Esophagus squamous epithelium (tissue), 5 donors: Measurements from ENCODE around the gene CSNK2A3. TPM values are rescaled to one million over a fixed set of nuclear protein-coding genes. Genes with fewer than 3 reads are reported as not detected.

Experiments used
- DNase-seq: peaks from one replicate; lab custom pipeline; 2025; lab: John Stamatoyannopoulos, UW
- H3K27ac ChIP-seq, 4 donors: fragments of 200-600 bp; sonication (generic); one replicate each; pipeline ENCODE4 v1.5.1; 2016 to 2019; ENCODE audit warnings: mild to moderate bottlenecking in 1 of 4
- H3K27me3 ChIP-seq, 4 donors: fragments of 200-600 bp; sonication (generic); 1 replicate in 3 of 4; 2 replicates in 1 of 4; pipeline versions ENCODE4 v1.5.1 to v1.6.0; 2017 to 2021; ENCODE audit warnings: antibody characterized with exemption in 1 of 4
- H3K36me3 ChIP-seq, 3 donors: fragments of 200-600 bp; sonication (generic); one replicate each; pipeline ENCODE4 v1.5.1; 2016 to 2019
- H3K4me1 ChIP-seq, 3 donors: fragments of 200-600 bp; sonication (generic); one replicate each; pipeline ENCODE4 v1.5.1; 2017 to 2019
- H3K4me3 ChIP-seq, 4 donors: fragments of 200-600 bp; sonication (generic); 1 replicate in 3 of 4; 2 replicates in 1 of 4; pipeline ENCODE4 v1.5.1; 2016 to 2019; ENCODE audit warnings: mild to moderate bottlenecking in 2 of 4, moderate library complexity in 1 of 4
- H3K9me3 ChIP-seq, 3 donors: fragments of 200-600 bp; sonication (generic); one replicate each; pipeline ENCODE4 v1.5.1; 2016 to 2019
- POLR2A ChIP-seq, 4 donors: fragments of 450-650 bp; IDR thresholded peaks; one replicate each; pipeline ENCODE4 v1.6.1; 2017; ENCODE audit warnings: antibody characterized with exemption in 4 of 4, mild to moderate bottlenecking in 4 of 4, moderate library complexity in 3 of 4
- WGBS, 2 donors: methylation state at CpG; one replicate each; pipeline ENCODE4 v1.1.5; 2018; 5-methylcytosine and 5-hydroxymethylcytosine counted together
- intact Hi-C: fragments of 100-400 bp; cut with DNase I; formaldehyde crosslinking; loops from one replicate; pipeline ENCODE4 v1.15.0; 2022
- total RNA-seq, 4 donors: library from RNA; depleted of rRNA; stranded (reverse); fragments of >200 nt; gene quantifications; one replicate each; pipeline ENCODE4 v1.1.0, GENCODE V29; 2016
- TF ChIP-seq, protein P1 (sequence below), 6 experiments: fragments of 450-650 bp in 4 of 6; fragments of 200-600 bp in 2 of 6; sonication (generic) in 2 of 6; IDR thresholded peaks; one replicate each; pipeline ENCODE4 v1.5.1; 2016 to 2019; ENCODE audit warnings: antibody characterized with exemption in 6 of 6, mild to moderate bottlenecking in 4 of 6, moderate library complexity in 4 of 6
- donor health status: DM: yes; HTN: yes; CAD: no.

Gene CSNK2A3
- total RNA-seq, 4 donors from 2014 or later, result 0.72 to 1.9 (median 1.5) TPM

DNA sequence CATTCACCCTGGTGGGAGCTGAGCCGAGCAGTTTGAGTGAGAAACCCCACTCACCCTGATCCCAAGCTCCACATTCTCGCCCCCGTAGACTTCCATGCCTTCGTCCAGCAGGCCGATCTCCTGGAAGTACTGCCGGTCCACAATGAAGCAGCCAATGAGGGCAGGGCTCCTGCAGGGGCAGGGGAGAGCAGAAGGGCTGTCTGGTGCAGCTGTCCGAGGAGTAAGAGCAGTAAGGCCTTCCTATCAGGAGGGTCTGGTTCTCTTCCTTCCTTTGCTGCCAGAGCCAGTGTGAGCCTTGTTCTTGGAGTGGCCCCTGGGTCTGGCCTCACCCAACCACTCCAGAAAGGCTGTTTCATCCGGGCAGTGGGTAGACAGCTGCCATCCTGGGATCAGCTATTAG lies 19.4 kb upstream of the CSNK2A3 start:
- TF ChIP-seq POLR2A (IDR thresholded peaks at IDR 0.05), result no peak
- TF ChIP-seq, protein P1, sequence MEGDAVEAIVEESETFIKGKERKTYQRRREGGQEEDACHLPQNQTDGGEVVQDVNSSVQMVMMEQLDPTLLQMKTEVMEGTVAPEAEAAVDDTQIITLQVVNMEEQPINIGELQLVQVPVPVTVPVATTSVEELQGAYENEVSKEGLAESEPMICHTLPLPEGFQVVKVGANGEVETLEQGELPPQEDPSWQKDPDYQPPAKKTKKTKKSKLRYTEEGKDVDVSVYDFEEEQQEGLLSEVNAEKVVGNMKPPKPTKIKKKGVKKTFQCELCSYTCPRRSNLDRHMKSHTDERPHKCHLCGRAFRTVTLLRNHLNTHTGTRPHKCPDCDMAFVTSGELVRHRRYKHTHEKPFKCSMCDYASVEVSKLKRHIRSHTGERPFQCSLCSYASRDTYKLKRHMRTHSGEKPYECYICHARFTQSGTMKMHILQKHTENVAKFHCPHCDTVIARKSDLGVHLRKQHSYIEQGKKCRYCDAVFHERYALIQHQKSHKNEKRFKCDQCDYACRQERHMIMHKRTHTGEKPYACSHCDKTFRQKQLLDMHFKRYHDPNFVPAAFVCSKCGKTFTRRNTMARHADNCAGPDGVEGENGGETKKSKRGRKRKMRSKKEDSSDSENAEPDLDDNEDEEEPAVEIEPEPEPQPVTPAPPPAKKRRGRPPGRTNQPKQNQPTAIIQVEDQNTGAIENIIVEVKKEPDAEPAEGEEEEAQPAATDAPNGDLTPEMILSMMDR (IDR thresholded peaks at IDR 0.05), result no peak
- Histone ChIP-seq H3K27ac (no peak overlapping the region), H3K4me3 (no peak overlapping the region), H3K36me3 (peaks cover 0 to 33% (median 0%) of the 10 kb centered on the region in 3 donors), H3K27me3 (no peaks in the 10 kb centered on the region), H3K9me3 (no peaks in the 10 kb centered on the region), H3K4me1 (no peaks in the 10 kb centered on the region)
- no peak for DNase-seq
- WGBS, 2 donors, result 90 to 93% methylated on average over 5 to 7 of the region's 8 CpGs
- intact Hi-C loops, result no loop called here

DNA sequence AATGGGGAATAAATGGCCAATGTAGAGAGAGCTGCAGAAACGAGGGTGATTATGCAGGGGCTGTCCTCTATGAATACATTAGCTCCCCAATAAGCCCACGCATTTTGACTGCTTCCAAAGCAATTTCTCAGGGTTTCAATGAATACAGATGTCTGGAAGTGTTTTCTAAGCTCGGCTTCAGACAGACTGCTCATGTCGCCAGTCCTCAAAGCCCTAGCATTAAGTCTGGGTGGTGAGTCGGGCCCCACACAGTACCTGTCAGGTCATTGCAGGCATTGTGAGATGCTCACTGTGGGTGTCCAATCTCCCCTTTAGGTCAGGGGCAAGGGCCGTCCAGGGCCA lies 17.9 kb upstream of the CSNK2A3 start:
- 81 to 84% methylated on average over 5 to 6 of the region's 6 CpGs for WGBS, 2 donors

DNA sequence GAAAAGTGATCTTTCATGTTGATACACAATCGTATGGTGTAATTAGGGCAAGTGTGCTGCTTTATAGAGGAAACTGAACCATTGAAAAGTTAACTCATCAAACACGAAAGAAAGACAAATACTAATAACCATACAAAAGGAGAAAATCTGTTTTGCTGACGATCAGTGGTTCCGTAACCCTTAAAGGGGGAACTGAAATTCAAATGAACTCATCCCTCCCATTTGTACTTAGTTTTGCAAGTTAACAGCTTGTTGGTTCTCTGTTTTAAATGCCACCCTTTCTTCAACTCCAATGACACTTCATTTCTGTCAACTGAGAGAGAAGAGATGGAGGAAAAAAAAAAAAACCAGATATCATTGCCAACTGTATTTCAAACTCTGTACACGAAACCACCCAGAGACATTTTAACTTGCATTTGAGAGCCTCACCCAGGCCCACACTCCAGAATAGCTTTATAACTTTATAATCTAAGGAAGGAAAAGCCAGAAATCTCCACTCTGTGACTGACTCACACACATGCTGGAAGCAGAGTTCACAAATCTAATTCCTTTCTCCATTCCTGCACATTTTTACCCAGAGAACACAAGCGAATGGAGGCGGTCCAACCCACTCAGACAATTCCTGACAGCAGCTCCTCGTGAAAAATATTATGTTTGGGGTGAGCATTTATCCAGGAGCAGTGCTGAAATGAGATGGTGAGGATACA lies 17.4 kb upstream of the CSNK2A3 start:
- intact Hi-C loops, result no loop called here
- 68 to 81% methylated on average over 8 of the region's 8 CpGs for WGBS, 2 donors
- Histone ChIP-seq H3K4me1 (no peaks in the 10 kb centered on the region), H3K9me3 (no peaks in the 10 kb centered on the region), H3K36me3 (peaks cover 0 to 12% (median 0%) of the 10 kb centered on the region in 3 donors), H3K27me3 (no peaks in the 10 kb centered on the region), H3K4me3 (no peak overlapping the region), H3K27ac (no peak overlapping the region)
- no peak for DNase-seq
- TF ChIP-seq POLR2A (IDR thresholded peaks at IDR 0.05), result no peak
- TF ChIP-seq, protein P1 (IDR thresholded peaks at IDR 0.05), result no peak

More for the DNA sequence above, 17.9 kb upstream of the CSNK2A3 start:
- H3K27me3 ChIP-seq, result no peaks in the 10 kb centered on the region
- no peaks in the 10 kb centered on the region for H3K4me1 ChIP-seq
- peaks cover 0 to 18% (median 0%) of the 10 kb centered on the region in 3 donors for H3K36me3 ChIP-seq
- H3K4me3 ChIP-seq, result no peak overlapping the region
- TF ChIP-seq, protein P1 (IDR thresholded peaks at IDR 0.05), result no peak
- intact Hi-C loops, result no loop called here
- no peak for DNase-seq
- no peaks in the 10 kb centered on the region for H3K9me3 ChIP-seq
- no peak overlapping the region for H3K27ac ChIP-seq

DNA sequence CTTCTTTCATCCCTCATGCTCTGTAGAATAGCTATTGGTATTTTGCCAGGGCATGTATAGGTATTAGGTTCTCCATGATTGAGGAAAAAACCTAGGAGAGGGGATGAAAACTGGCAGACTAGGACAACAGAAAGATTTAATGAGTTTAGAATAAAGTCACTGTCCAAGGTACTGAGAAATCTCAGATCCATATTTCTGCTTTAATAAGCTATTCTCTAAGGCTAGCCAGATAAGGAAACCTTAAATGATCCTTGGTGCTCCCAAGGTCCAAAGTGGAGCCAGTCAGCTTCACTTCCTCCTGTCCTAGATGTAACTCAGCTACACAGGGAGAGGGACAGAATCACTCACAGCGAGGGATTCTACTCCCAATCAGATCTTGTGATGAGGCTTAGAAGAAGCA lies 13.7 kb upstream of the CSNK2A3 start:
- TF ChIP-seq POLR2A (IDR thresholded peaks at IDR 0.05), result no peak
- TF ChIP-seq, protein P1 (IDR thresholded peaks at IDR 0.05), result no peak
- WGBS, 2 donors, result 90 to 100% methylated on average over 1 of the region's 1 CpG
- Histone ChIP-seq H3K9me3 (no peaks in the 10 kb centered on the region), H3K4me3 (no peak overlapping the region), H3K4me1 (no peaks in the 10 kb centered on the region), H3K27ac (no peak overlapping the region), H3K27me3 (no peaks in the 10 kb centered on the region), H3K36me3 (no peaks in the 10 kb centered on the region)
- intact Hi-C loops, result no loop called here
- DNase-seq, result no peak

DNA sequence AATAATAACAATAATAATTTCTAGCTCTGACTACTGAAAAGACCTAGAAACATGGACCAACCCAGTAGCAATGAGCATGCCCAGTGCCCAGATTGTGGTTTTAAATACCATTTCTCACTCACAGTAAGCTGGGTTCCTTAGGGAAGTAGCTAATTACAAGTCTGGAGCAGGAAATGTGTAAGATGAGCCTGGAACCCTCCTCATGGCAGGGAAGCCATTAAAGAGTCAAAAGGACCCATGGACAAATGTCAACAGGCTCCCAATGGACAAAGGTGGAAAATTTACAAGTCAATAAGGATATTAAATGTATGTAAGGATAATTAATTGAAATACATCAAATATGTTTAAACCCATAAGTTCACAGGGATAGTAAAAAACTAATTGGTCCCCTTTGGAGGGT lies 10.6 kb upstream of the CSNK2A3 start:
- Histone ChIP-seq H3K27ac (no peak overlapping the region), H3K9me3 (no peaks in the 10 kb centered on the region), H3K36me3 (no peaks in the 10 kb centered on the region), H3K4me3 (no peak overlapping the region), H3K4me1 (no peaks in the 10 kb centered on the region), H3K27me3 (no peaks in the 10 kb centered on the region)
- intact Hi-C loops, result no loop called here
- DNase-seq, result no peak
- TF ChIP-seq, protein P1 (IDR thresholded peaks at IDR 0.05), result no peak
- TF ChIP-seq POLR2A (IDR thresholded peaks at IDR 0.05), result no peak
